Inflammatory macrophage treated with lipopolysaccharide for 4 hours (primary cell): ENCODE data around the gene NPIPB2.

Experiments used
- DNase-seq: peaks from one replicate; pipeline ENCODE4 v3.0.0-alpha.2; 2020

Gene NPIPB2

GRCh38 chr16:11896486-11897176 lies 45.2 kb downstream of the NPIPB2 start:
- peak; percentile 71 for DNase-seq

GRCh38 chr16:11893571-11893970 lies 48.3 kb downstream of the NPIPB2 start:
- DNase-seq = no peak

DNA sequence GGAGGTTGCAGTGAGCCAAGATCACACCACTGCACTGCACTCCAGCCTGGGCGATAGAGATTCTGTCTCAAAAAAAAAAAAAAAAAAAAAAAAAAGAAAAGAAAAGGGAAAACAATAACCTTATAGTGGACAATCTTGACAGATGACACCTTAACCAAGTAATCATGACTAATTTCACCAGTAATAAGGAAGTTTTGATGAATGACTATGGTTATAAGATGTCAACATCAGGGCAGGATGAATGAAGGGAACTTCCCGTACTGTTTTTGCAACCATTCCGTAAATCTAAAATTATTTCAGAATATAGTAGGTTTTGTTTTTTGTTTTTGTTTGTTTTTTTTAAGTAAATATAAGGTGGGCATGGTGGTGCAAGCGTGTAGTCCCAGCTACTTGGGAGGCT lies 49.1 kb downstream of the NPIPB2 start:
- peak; percentile 73 for DNase-seq

GRCh38 chr16:11890231-11890965 lies 51.4 kb downstream of the NPIPB2 start:
- DNase-seq = no peak

DNA sequence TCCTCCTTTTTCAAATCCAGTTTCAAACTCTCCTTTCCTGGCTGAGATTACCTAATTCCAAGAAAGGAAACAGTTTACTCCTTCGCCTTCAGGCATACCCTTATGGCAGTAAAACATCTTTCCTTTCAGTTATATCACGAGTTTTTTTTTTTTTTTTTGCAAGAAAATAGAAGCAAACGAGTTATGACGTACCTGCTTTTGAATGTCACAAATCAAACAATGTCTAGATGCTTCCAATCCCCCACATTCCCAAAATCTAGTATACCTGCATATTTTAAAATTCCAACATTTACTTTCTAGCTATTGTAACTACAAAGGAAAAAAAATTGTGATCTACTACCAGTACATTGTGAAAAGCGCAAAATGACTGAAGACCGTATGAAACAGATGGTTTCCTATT lies 55.0 kb downstream of the NPIPB2 start:
- DNase-seq = no peak

DNA sequence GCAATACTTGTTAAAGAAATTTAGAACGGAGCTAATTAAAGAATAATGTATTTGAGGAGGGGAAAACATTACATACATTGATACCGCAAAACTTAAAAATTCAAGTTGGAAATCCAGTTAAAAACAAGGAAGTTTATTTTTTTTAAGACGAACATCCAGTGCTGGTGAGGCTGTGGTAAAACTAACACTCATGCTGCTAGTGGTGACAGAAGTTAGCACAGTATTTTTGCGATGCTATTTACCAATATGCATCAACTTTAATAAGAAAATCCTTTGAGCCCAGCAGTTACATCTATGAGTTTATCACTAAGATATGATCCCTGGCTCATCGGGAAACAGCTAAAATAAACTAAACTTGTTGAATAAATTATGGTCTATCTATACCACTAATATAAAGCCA lies 57.8 kb downstream of the NPIPB2 start:
- DNase-seq = no peak

DNA sequence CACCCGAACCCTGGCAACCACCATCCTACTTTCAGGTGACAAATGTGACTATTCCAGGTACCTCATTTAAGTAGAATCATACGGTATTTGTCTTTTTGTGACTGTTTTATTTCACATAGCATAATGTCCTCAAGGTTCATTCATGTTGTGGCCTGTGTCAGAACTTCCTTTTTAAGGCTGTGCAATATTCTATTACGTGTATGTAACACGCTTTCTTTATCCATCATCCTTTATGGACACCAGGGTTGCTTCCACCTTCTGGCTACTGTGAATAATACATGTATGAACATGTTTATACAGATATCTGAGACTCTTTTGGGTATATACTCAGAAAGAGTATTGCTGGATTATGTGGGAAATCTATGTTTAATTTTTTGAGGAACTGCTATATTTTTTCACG lies 61.8 kb downstream of the NPIPB2 start:
- DNase-seq = peak; percentile 59

- DNase-seq = no peak
Measured at GRCh38 chr16:11877374-11877773, 64.5 kb downstream of the NPIPB2 start.
